GM18505 (cell line): ENCODE measurements around the gene UBE2J2.
A peak's percentile ranks its signal among the peaks of the same experiment; 100 is the strongest.

Experiments
- ATAC-seq: cut with Tn5 transposase; IDR thresholded peaks from one replicate; pipeline ENCODE4 v1.9.1; 2021; ENCODE audit not compliant: unreplicated experiment
- POLR2A ChIP-seq: IDR thresholded peaks from 4 replicates; pipeline ENCODE4 v1.6.1; 2011; ENCODE audit warnings: borderline replicate concordance; ENCODE audit not compliant: insufficient read depth, insufficient read length; ENCODE audit errors: extremely low read depth

Gene UBE2J2

GRCh38 chr1:1270813-1271212 lies 2.8 kb downstream of the UBE2J2 start:
- peak; percentile 18 for TF ChIP-seq POLR2A
- no peak for ATAC-seq

GRCh38 chr1:1268284-1268682 lies 5.4 kb downstream of the UBE2J2 start:
- TF ChIP-seq POLR2A, result no peak
- ATAC-seq, result no peak

- no peak for TF ChIP-seq POLR2A
- no peak for ATAC-seq
Observed at GRCh38 chr1:1267488-1268283, 6.0 kb downstream of the UBE2J2 start.

- no peak for ATAC-seq
- TF ChIP-seq POLR2A, result no peak
Observed at GRCh38 chr1:1264868-1265272, 8.8 kb downstream of the UBE2J2 start.

- no peak for ATAC-seq
- no peak for TF ChIP-seq POLR2A
Observed at GRCh38 chr1:1264026-1264425, 9.6 kb downstream of the UBE2J2 start.

- no peak for TF ChIP-seq POLR2A
- ATAC-seq, result no peak
Observed at GRCh38 chr1:1262758-1263157, 10.9 kb downstream of the UBE2J2 start.

- TF ChIP-seq POLR2A, result no peak
- no peak for ATAC-seq
Observed at GRCh38 chr1:1262071-1262470, 11.6 kb downstream of the UBE2J2 start.

- ATAC-seq, result no peak
- no peak for TF ChIP-seq POLR2A
Observed at GRCh38 chr1:1260843-1261560, 12.7 kb downstream of the UBE2J2 start.

- TF ChIP-seq POLR2A, result no peak
- no peak for ATAC-seq
Observed at GRCh38 chr1:1259951-1260600, 13.6 kb downstream of the UBE2J2 start.

GRCh38 chr1:1259540-1259939 lies 14.1 kb downstream of the UBE2J2 start:
- ATAC-seq, result no peak
- TF ChIP-seq POLR2A, result no peak

- ATAC-seq, result no peak
- TF ChIP-seq POLR2A, result no peak
Observed at GRCh38 chr1:1259119-1259488, 14.6 kb downstream of the UBE2J2 start.

- TF ChIP-seq POLR2A, result no peak
- ATAC-seq, result no peak
Observed at GRCh38 chr1:1256956-1257871, 16.4 kb downstream of the UBE2J2 start.

- no peak for ATAC-seq
- TF ChIP-seq POLR2A, result no peak
Observed at GRCh38 chr1:1255611-1256010, 18.0 kb downstream of the UBE2J2 start.

- no peak for ATAC-seq
Observed at GRCh38 chr1:1255078-1255477, 18.6 kb downstream of the UBE2J2 start.

GRCh38 chr1:1254667-1254998 lies 19.0 kb downstream of the UBE2J2 start:
- TF ChIP-seq POLR2A, result no peak
- ATAC-seq, result no peak

More at GRCh38 chr1:1255078-1255477, 18.6 kb downstream of the UBE2J2 start:
- no peak for TF ChIP-seq POLR2A
